Thoracic aorta (tissue), 2 donors: ENCODE data around the gene IQSEC1. TPM values are rescaled to one million over a fixed set of nuclear protein-coding genes. Genes with fewer than 3 reads are reported as not detected.

ENCODE experiments used
- ATAC-seq: fragments of 150-250 bp; one replicate; pipeline ENCODE4 v1.8.0; 2017; ENCODE audit warnings: low read depth; ENCODE audit not compliant: insufficient number of reproducible peaks, low FRiP score
- DNase-seq: peaks from one replicate; pipeline ENCODE4 v3.0.0-alpha.2; 2020; ENCODE audit warnings: low spot score
- H3K27ac ChIP-seq, 2 donors: fragments of 200-600 bp; sonication (generic); 1 replicate in 1 of 2; 2 replicates in 1 of 2; pipeline ENCODE4 v1.5.1; 2016; ENCODE audit warnings: mild to moderate bottlenecking in 2 of 2, moderate library complexity in 2 of 2
- H3K27me3 ChIP-seq: fragments of 200-600 bp; sonication (generic); replicated peaks from 2 replicates; pipeline ENCODE4 v1.6.0; 2016; ENCODE audit warnings: mild to moderate bottlenecking; ENCODE audit not compliant: insufficient read depth
- H3K36me3 ChIP-seq: fragments of 200-600 bp; sonication (generic); one replicate; pipeline ENCODE4 v1.5.1; 2016
- H3K4me1 ChIP-seq, 2 donors: fragments of 200-600 bp; sonication (generic); 1 replicate in 1 of 2; 2 replicates in 1 of 2; pipeline versions ENCODE4 v1.5.1 to v1.6.0; 2016; ENCODE audit warnings: low read depth in 2 of 2, mild to moderate bottlenecking in 1 of 2; ENCODE audit not compliant: control insufficient read depth in 1 of 2
- H3K4me3 ChIP-seq: fragments of 200-600 bp; sonication (generic); 2 replicates; pipeline ENCODE4 v1.5.1; 2016; ENCODE audit warnings: mild to moderate bottlenecking
- H3K9me3 ChIP-seq: fragments of 200-600 bp; sonication (generic); 2 replicates; pipeline ENCODE4 v1.5.1; 2016
- CTCF ChIP-seq: fragments of 200-600 bp; sonication (generic); IDR thresholded peaks from one replicate; pipeline ENCODE4 v1.5.1; 2019; ENCODE audit warnings: antibody characterized with exemption
- total RNA-seq, 2 donors: library from RNA; depleted of rRNA; stranded (reverse); fragments of >200 nt; gene quantifications; one replicate each; pipeline versions ENCODE4 v1.1.0 to v1.2.3, GENCODE V29; 2016

IQSEC1 gene
- total RNA-seq, 2 donors from 2014 or later = 93.6 to 121 TPM

- no peaks in the 10 kb centered on the region for H3K4me1 ChIP-seq
- no peak overlapping the region for H3K4me3 ChIP-seq
- ATAC-seq (no peak), DNase-seq (no peak)
- H3K27me3 ChIP-seq = no peaks in the 10 kb centered on the region
- no peaks in the 10 kb centered on the region for H3K9me3 ChIP-seq
- no peaks in the 10 kb centered on the region for H3K36me3 ChIP-seq
- H3K27ac ChIP-seq = no peak overlapping the region
- TF ChIP-seq CTCF = no peak
These were observed 69.6 kb downstream of the IQSEC1 start for GRCh38 chr3:13003608-13004007.

- Histone ChIP-seq H3K27me3 (no peaks in the 10 kb centered on the region), H3K4me3 (no peak overlapping the region), H3K4me1 (no peaks in the 10 kb centered on the region), H3K9me3 (no peaks in the 10 kb centered on the region), H3K36me3 (no peaks in the 10 kb centered on the region), H3K27ac (no peak overlapping the region)
- TF ChIP-seq CTCF = no peak
- ATAC-seq (no peak), DNase-seq (no peak)
These were observed 70.7 kb downstream of the IQSEC1 start for GRCh38 chr3:13002398-13003124.

- Histone ChIP-seq H3K27ac (peak overlapping the region; percentile 20 to 50), H3K4me3 (no peak overlapping the region), H3K27me3 (no peaks in the 10 kb centered on the region), H3K9me3 (no peaks in the 10 kb centered on the region), H3K36me3 (no peaks in the 10 kb centered on the region), H3K4me1 (peaks cover 0 to 4% of the 10 kb centered on the region in 2 donors)
- no peak for TF ChIP-seq CTCF
- DNase-seq = peak; percentile 62
- peak; percentile 21 for ATAC-seq
These were observed 73.8 kb downstream of the IQSEC1 start for GRCh38 chr3:12999147-13000140.

GRCh38 chr3:12998648-12999047 is 74.6 kb downstream of the IQSEC1 start:
- Histone ChIP-seq H3K27ac (peak overlapping the region; percentile 20 to 50), H3K27me3 (no peaks in the 10 kb centered on the region), H3K4me3 (no peak overlapping the region), H3K4me1 (peaks cover 0 to 4% of the 10 kb centered on the region in 2 donors), H3K9me3 (no peaks in the 10 kb centered on the region), H3K36me3 (no peaks in the 10 kb centered on the region)
- DNase-seq (no peak), ATAC-seq (no peak)
- TF ChIP-seq CTCF = no peak

- Histone ChIP-seq H3K27me3 (no peaks in the 10 kb centered on the region), H3K4me3 (no peak overlapping the region), H3K36me3 (no peaks in the 10 kb centered on the region), H3K27ac (no peak overlapping the region), H3K9me3 (no peaks in the 10 kb centered on the region), H3K4me1 (peaks cover 6 to 9% of the 10 kb centered on the region in 2 donors)
- DNase-seq = no peak
- ATAC-seq = no peak
- no peak for TF ChIP-seq CTCF
These were observed 75.8 kb downstream of the IQSEC1 start for GRCh38 chr3:12997387-12997786.
